Measurements from ENCODE around the gene MBD2. TPM values are rescaled to one million over a fixed set of nuclear protein-coding genes. Genes with fewer than 3 reads are reported as not detected.

The MBD2 gene
- polyA plus RNA-seq, 1 donor (not counting 4 experiments of a cell fraction or from before 2014, with no cell fraction given), result 212 TPM

GRCh38 chr18:54232485-54233227 lies 8.2 kb upstream of the MBD2 start:
- no peaks in the 10 kb centered on the region for H3K9me3 ChIP-seq (ENCODE audit: control insufficient read depth, low read depth, low read length)
- H3K27me3 ChIP-seq (ENCODE audit: control insufficient read depth, extremely low read depth, insufficient read depth, low read length), result no peaks in the 10 kb centered on the region
- H3K4me3 ChIP-seq (ENCODE audit: control insufficient read depth in 2 of 3, extremely low read depth in 1 of 3, insufficient read depth in 2 of 3, low read depth in 1 of 3, low read length in 3 of 3), result no peak overlapping the region
- H3K4me1 ChIP-seq (ENCODE audit: control insufficient read depth, extremely low read depth, insufficient read depth, low read length), result peaks cover 12% of the 10 kb centered on the region
- peak overlapping the region; percentile 62 for H2AFZ ChIP-seq (ENCODE audit: control insufficient read depth, low read length)
- H3K79me2 ChIP-seq (ENCODE audit: control insufficient read depth, insufficient read depth, low read length), result no peaks in the 10 kb centered on the region
- H3K9me1 ChIP-seq (ENCODE audit: control insufficient read depth, extremely low read depth, insufficient read depth, low read length), result no peaks in the 10 kb centered on the region
- no peaks in the 10 kb centered on the region for H3K36me3 ChIP-seq (ENCODE audit: control insufficient read depth in 2 of 2, extremely low read depth in 1 of 2, insufficient read depth in 2 of 2, low read length in 2 of 2)
- peak overlapping the region; percentile 36 for H3K27ac ChIP-seq (ENCODE audit: control insufficient read depth, insufficient read depth, low read length)
- H3K9ac ChIP-seq (ENCODE audit: control insufficient read depth, extremely low read depth, insufficient read depth, low read length), result no peak overlapping the region
- DNase-seq (ENCODE audit: low read depth, low spot score) (no peak), FAIRE-seq (no peak)
- TF ChIP-seq CTCF (optimal IDR thresholded peaks at IDR 0.05 in 1 of 3, IDR thresholded peaks at IDR 0.05 in 1 of 3, conservative IDR thresholded peaks at IDR 0.05 in 1 of 3; ENCODE audit: extremely low read depth in 1 of 3, insufficient read depth in 2 of 3, low read length in 3 of 3) (peak in 2 of 3 experiments; percentile 10 to 31), EZH2 (IDR thresholded peaks at IDR 0.05; ENCODE audit: low read length) (no peak)
- dilution Hi-C loops (cut with MboI; ENCODE audit: extremely low pct_ligation_motif_present, low sequenced_read_pairs), result no loop called here
- H4K20me1 ChIP-seq (ENCODE audit: control insufficient read depth, extremely low read depth, insufficient read depth, low read length), result no peaks in the 10 kb centered on the region
- peak overlapping the region; percentile 39 for H3K4me2 ChIP-seq (ENCODE audit: control insufficient read depth, extremely low read depth, insufficient read depth, low read depth, low read length)

- no peak overlapping the region for H2AFZ ChIP-seq (ENCODE audit: control insufficient read depth, low read length)
- no peaks in the 10 kb centered on the region for H3K27me3 ChIP-seq (ENCODE audit: control insufficient read depth, extremely low read depth, insufficient read depth, low read length)
- H3K27ac ChIP-seq (ENCODE audit: control insufficient read depth, insufficient read depth, low read length), result no peak overlapping the region
- peaks cover 17% of the 10 kb centered on the region for H3K4me1 ChIP-seq (ENCODE audit: control insufficient read depth, extremely low read depth, insufficient read depth, low read length)
- H3K9ac ChIP-seq (ENCODE audit: control insufficient read depth, extremely low read depth, insufficient read depth, low read length), result no peak overlapping the region
- TF ChIP-seq CTCF (optimal IDR thresholded peaks at IDR 0.05 in 1 of 3, IDR thresholded peaks at IDR 0.05 in 1 of 3, conservative IDR thresholded peaks at IDR 0.05 in 1 of 3; ENCODE audit: extremely low read depth in 1 of 3, insufficient read depth in 2 of 3, low read length in 3 of 3), result no peak
- DNase-seq (ENCODE audit: low read depth, low spot score) (no peak), FAIRE-seq (no peak)
- no peaks in the 10 kb centered on the region for H3K9me3 ChIP-seq (ENCODE audit: control insufficient read depth, low read depth, low read length)
- H3K9me1 ChIP-seq (ENCODE audit: control insufficient read depth, extremely low read depth, insufficient read depth, low read length), result no peaks in the 10 kb centered on the region
- H3K79me2 ChIP-seq (ENCODE audit: control insufficient read depth, insufficient read depth, low read length), result no peaks in the 10 kb centered on the region
- no peaks in the 10 kb centered on the region for H4K20me1 ChIP-seq (ENCODE audit: control insufficient read depth, extremely low read depth, insufficient read depth, low read length)
- H3K4me2 ChIP-seq (ENCODE audit: control insufficient read depth, extremely low read depth, insufficient read depth, low read depth, low read length), result no peak overlapping the region
- no peak overlapping the region for H3K4me3 ChIP-seq (ENCODE audit: control insufficient read depth in 2 of 3, extremely low read depth in 1 of 3, insufficient read depth in 2 of 3, low read depth in 1 of 3, low read length in 3 of 3)
- dilution Hi-C loops (cut with MboI; ENCODE audit: extremely low pct_ligation_motif_present, low sequenced_read_pairs), result no loop called here
- no peaks in the 10 kb centered on the region for H3K36me3 ChIP-seq (ENCODE audit: control insufficient read depth in 2 of 2, extremely low read depth in 1 of 2, insufficient read depth in 2 of 2, low read length in 2 of 2)
These were observed 5.1 kb upstream of the MBD2 start for GRCh38 chr18:54229421-54230059.

Measured in keratinocyte (primary cell).